GM12878 (cell line): Measurements from ENCODE around the gene MEIS2. TPM values are rescaled to one million over a fixed set of nuclear protein-coding genes. Genes with fewer than 3 reads are reported as not detected.

Experiments
- ATAC-seq: fragments of 200-7000 bp; cut with Tn5 transposase; 3 replicates; pipeline ENCODE4 v1.9.1; 2020; ENCODE audit warnings: mild to moderate bottlenecking, moderate library complexity
- BruUV-seq: library from RNA; stranded (reverse); fragments of 400-500 nt; replicated peaks from 2 replicates; lab custom pipeline; 2021; lab: Mats Ljungman, UMichigan
- CTCF ChIA-PET: fragments of 300-600 bp; sonication (Branson Sonifier 250); formaldehyde crosslinking; extraction: SDS; loops from one replicate; lab custom pipeline; 2021; ENCODE audit warnings: inconsistent platforms; lab: Yijun Ruan, JAX
- POLR2A ChIA-PET: fragments of 350-600 bp; formaldehyde crosslinking; extraction: SDS; loops from one replicate; lab custom pipeline; 2021; ENCODE audit warnings: inconsistent platforms; lab: Charles Lee
- RAD21 ChIA-PET: fragments of 300-600 bp; sonication (Branson Sonifier 250); formaldehyde crosslinking; loops from one replicate; lab custom pipeline; 2023; ENCODE audit warnings: antibody characterized with exemption; ENCODE audit not compliant: unreplicated experiment; lab: Charles Lee
- SMC1A ChIA-PET: fragments of 300-600 bp; sonication (Branson Sonifier 250); formaldehyde crosslinking; loops from one replicate; lab custom pipeline; 2023; ENCODE audit not compliant: unreplicated experiment, uncharacterized antibody; lab: Charles Lee
- DNase-seq: peaks from one replicate; pipeline ENCODE4 v3.0.0-alpha.2; 2011; ENCODE audit warnings: low read depth, low spot score
- FAIRE-seq: peaks from 3 replicates; lab custom pipeline; 2011; peaks lifted over from hg19 to GRCh38; lab: Jason Lieb, UNC
- H2AFZ ChIP-seq: 2 replicates; pipeline ENCODE4 v1.6.0; 2011; ENCODE audit warnings: low read depth, low read length, control low read depth; ENCODE audit not compliant: control insufficient read depth
- H3K27ac ChIP-seq: 2 replicates; pipeline ENCODE4 v1.5.1; 2011; ENCODE audit warnings: control low read depth; ENCODE audit not compliant: control insufficient read depth, insufficient read depth
- H3K27me3 ChIP-seq, 2 experiments: replicated peaks in 1 of 2; 2 replicates each; pipeline versions ENCODE4 v1.6.0 to v1.6.1; 2011; ENCODE audit warnings: low read length in 1 of 2; ENCODE audit not compliant: control insufficient read depth in 2 of 2, insufficient read depth in 2 of 2
- H3K36me3 ChIP-seq, 2 experiments: 2 replicates each; pipeline ENCODE4 v1.5.1; 2011; ENCODE audit warnings: low read length in 1 of 2; ENCODE audit not compliant: control insufficient read depth in 2 of 2, insufficient read depth in 2 of 2
- H3K4me1 ChIP-seq: 2 replicates; pipeline ENCODE4 v1.6.1; 2011; ENCODE audit warnings: mild to moderate bottlenecking, low read length, moderate library complexity, mixed read lengths; ENCODE audit not compliant: control insufficient read depth, insufficient read depth
- H3K4me2 ChIP-seq: 2 replicates; pipeline ENCODE4 v1.6.0; 2011; ENCODE audit warnings: control low read depth; ENCODE audit not compliant: control insufficient read depth, insufficient read depth
- H3K4me3 ChIP-seq: fragments of 200-600 bp; sonication (generic); 2 replicates; pipeline ENCODE4 v1.5.1; 2016
- H3K79me2 ChIP-seq: 2 replicates; pipeline ENCODE4 v1.6.0; 2011; ENCODE audit warnings: low read length; ENCODE audit not compliant: control insufficient read depth, insufficient read depth
- H3K9ac ChIP-seq: 2 replicates; pipeline ENCODE4 v1.8.0; 2011; ENCODE audit warnings: low read length, control low read depth, mixed read lengths; ENCODE audit not compliant: control insufficient read depth, insufficient read depth
- H3K9me3 ChIP-seq: replicated peaks from 3 replicates; pipeline ENCODE4 v1.5.1; 2011; ENCODE audit warnings: mild to moderate bottlenecking, low read length; ENCODE audit not compliant: control insufficient read depth, insufficient read depth
- H4K20me1 ChIP-seq: 2 replicates; pipeline ENCODE4 v1.6.0; 2011; ENCODE audit not compliant: control insufficient read depth, insufficient read depth
- ATF7 ChIP-seq: fragments of 450-650 bp; IDR thresholded peaks from 2 replicates; pipeline ENCODE4 v1.6.1; 2016; ENCODE audit warnings: low read depth, mild to moderate bottlenecking
- CREM ChIP-seq: IDR thresholded peaks from 2 replicates; pipeline ENCODE4 v1.6.1; 2014; ENCODE audit warnings: antibody characterized with exemption, low read depth
- E2F8 ChIP-seq: fragments of 450-650 bp; IDR thresholded peaks from 2 replicates; pipeline ENCODE4 v1.6.1; 2018; ENCODE audit warnings: mild to moderate bottlenecking, low read depth, moderate library complexity; ENCODE audit not compliant: partially characterized antibody
- EZH2 ChIP-seq: IDR thresholded peaks from 2 replicates; pipeline ENCODE4 v1.6.1; 2012; ENCODE audit warnings: low read depth, mild to moderate bottlenecking, control low read depth, inconsistent platforms, low read length, borderline replicate concordance; ENCODE audit not compliant: control insufficient read depth
- FOXM1 ChIP-seq: IDR thresholded peaks from 2 replicates; pipeline ENCODE4 v1.6.1; 2012; ENCODE audit warnings: low read depth, mild to moderate bottlenecking, inconsistent platforms, low read length, moderate library complexity
- LARP7 ChIP-seq: fragments of 450-650 bp; IDR thresholded peaks from 2 replicates; pipeline ENCODE4 v1.6.1; 2017; ENCODE audit warnings: mild to moderate bottlenecking
- MEF2B ChIP-seq: fragments of 450-650 bp; IDR thresholded peaks from 2 replicates; pipeline ENCODE4 v1.6.1; 2018; ENCODE audit warnings: mild to moderate bottlenecking, moderate library complexity; ENCODE audit not compliant: partially characterized antibody, poor library complexity, severe bottlenecking
- MTA2 ChIP-seq: fragments of 450-650 bp; IDR thresholded peaks from 2 replicates; pipeline ENCODE4 v1.6.1; 2016; ENCODE audit warnings: low read depth, mild to moderate bottlenecking, moderate library complexity
- PML ChIP-seq: IDR thresholded peaks from 2 replicates; pipeline ENCODE4 v1.6.1; 2012; ENCODE audit warnings: low read length, inconsistent platforms
- POLR2AphosphoS5 ChIP-seq: IDR thresholded peaks from 2 replicates; pipeline ENCODE4 v1.6.1; 2011; ENCODE audit warnings: mild to moderate bottlenecking, low read length, inconsistent platforms
- RBBP5 ChIP-seq: fragments of 200-600 bp; sonication (generic); conservative IDR thresholded peaks from 2 replicates; pipeline ENCODE4 v1.6.1; 2016
- RELA ChIP-seq: fragments of 450-650 bp; IDR thresholded peaks from 2 replicates; pipeline ENCODE4 v1.8.0; 2014; ENCODE audit warnings: borderline replicate concordance; ENCODE audit not compliant: partially characterized antibody
- RFX5 ChIP-seq: IDR thresholded peaks from 2 replicates; pipeline ENCODE4 v1.6.1; 2011; ENCODE audit warnings: low read depth, low read length, improper control_type of control experiment
- SP1 ChIP-seq: IDR thresholded peaks from one replicate; pipeline ENCODE4 v1.6.1; 2011; ENCODE audit warnings: low read depth, low read length
- SREBF2 ChIP-seq: IDR thresholded peaks from 2 replicates; pipeline ENCODE4 v1.6.1; 2012; ENCODE audit warnings: mild to moderate bottlenecking, low read length
- TAF1 ChIP-seq: IDR thresholded peaks from 2 replicates; pipeline ENCODE4 v1.6.1; 2011; ENCODE audit warnings: mild to moderate bottlenecking, low read depth, low read length, borderline replicate concordance
- YY1 ChIP-seq: IDR thresholded peaks from 2 replicates; pipeline ENCODE4 v1.6.1; 2011; ENCODE audit warnings: low read depth, mild to moderate bottlenecking, low read length
- ZNF24 ChIP-seq: fragments of 450-650 bp; IDR thresholded peaks from 2 replicates; pipeline ENCODE4 v1.6.1; 2017; ENCODE audit warnings: antibody characterized with exemption, mild to moderate bottlenecking
- ZNF592 ChIP-seq: fragments of 450-650 bp; IDR thresholded peaks from 2 replicates; pipeline ENCODE4 v1.6.1; 2017; ENCODE audit warnings: mild to moderate bottlenecking, moderate library complexity
- WGBS: methylation state at CpG from one replicate; pipeline ENCODE4 v1.1.6; 2016; ENCODE audit warnings: low lambda C conversion rate; ENCODE audit not compliant: insufficient replicate concordance, insufficient coverage; ENCODE audit errors: missing lambda C conversion rate; 5-methylcytosine and 5-hydroxymethylcytosine counted together
- in situ Hi-C: fragments of 300-500 bp; cut with MboI; formaldehyde crosslinking; loops from 9 replicates; pipeline ENCODE4 v1.14.3; 2018; ENCODE audit warnings: mixed read lengths
- intact Hi-C: fragments of 100-400 bp; cut with micrococcal nuclease; formaldehyde crosslinking; loops from one replicate; pipeline ENCODE4 v1.14.2; 2022; ENCODE audit not compliant: unreplicated experiment
- polyA plus RNA-seq, 11 experiments: library from polyadenylated mRNA; depleted of rRNA in 4 of 11; unstranded in 6 of 11; stranded (reverse) in 5 of 11; fragments of >200 nt; fragmentation: Nextera tagmentation in 4 of 11; fragmentation: Illumina TruSeq in 1 of 11; extraction: Ambion mirVana in 4 of 11; extraction: Trizol in 1 of 11; gene quantifications; 1 replicate in 1 of 11; 2 replicates in 10 of 11; pipeline versions ENCODE4 v1.2.1 to v1.2.3, GENCODE V29; 2011 to 2016; ENCODE audit warnings: inconsistent platforms in 2 of 11, missing spikeins in 2 of 11, low read depth in 1 of 11
- total RNA-seq, 4 experiments: library from RNA; depleted of rRNA in 3 of 4; stranded (reverse); fragments of >200 nt in 3 of 4; fragmentation: Illumina TruSeq in 1 of 4; extraction: Trizol in 1 of 4; gene quantifications; 2 replicates each; pipeline versions ENCODE4 v1.2.1 to v1.2.3, GENCODE V29; 2013 to 2021

The MEIS2 gene
- total and polyA plus RNA-seq, 10 of the 15 experiments (the other 5 are each of a cell fraction or from before 2014, with no cell fraction given): 9.2 to 54.0 (median 20.4) TPM

GRCh38 chr15:37044915-37045648, 55.3 kb downstream of the MEIS2 start:
- RAD21 ChIA-PET: no interaction called here
- TF ChIP-seq RELA: no peak
- TF ChIP-seq TAF1: no peak
- TF ChIP-seq PML: no peak
- no peak for TF ChIP-seq ZNF24
- TF ChIP-seq EZH2: no peak
- TF ChIP-seq ATF7: no peak
- TF ChIP-seq LARP7: no peak
- no peak for TF ChIP-seq MTA2
- TF ChIP-seq RFX5: no peak
- TF ChIP-seq CREM: no peak
- TF ChIP-seq E2F8: no peak
- no peak for TF ChIP-seq FOXM1
- no peak for TF ChIP-seq POLR2AphosphoS5
- no peak for TF ChIP-seq SREBF2
- TF ChIP-seq MEF2B: no peak
- TF ChIP-seq YY1: no peak
- no peak for TF ChIP-seq RBBP5
- TF ChIP-seq ZNF592: no peak
- TF ChIP-seq SP1: no peak
- CTCF ChIA-PET: interaction anchor here (1.0 kb wide), 1 partner anchor 18 kb away, joined by 4 read pairs; no protein-coding TSS in a partner anchor
- no peaks in the 10 kb centered on the region for H3K27me3 ChIP-seq
- H3K79me2 ChIP-seq: no peaks in the 10 kb centered on the region
- in situ Hi-C loops: no loop called here
- H3K4me2 ChIP-seq: no peak overlapping the region
- H3K27ac ChIP-seq: no peak overlapping the region
- H4K20me1 ChIP-seq: no peaks in the 10 kb centered on the region
- intact Hi-C loops: no loop called here
- no peak for FAIRE-seq
- ATAC-seq: no peak
- DNase-seq: no peak
- POLR2A ChIA-PET: no interaction called here
- no peak overlapping the region for H2AFZ ChIP-seq
- 47% methylated on average over 5 of the region's 5 CpGs for WGBS
- H3K36me3 ChIP-seq: no peaks in the 10 kb centered on the region
- BruUV-seq: no TSS peak
- no peaks in the 10 kb centered on the region for H3K9me3 ChIP-seq
- 0 out of 2 replicates have a peak, but pooled peaks cover 2% of the 10 kb centered on the region for H3K4me1 ChIP-seq
- SMC1A ChIA-PET: interaction anchor here (1.0 to 1.3 kb wide), 3 partner anchors 11 to 24 kb away, joined by 3 to 8 read pairs (median 3); no protein-coding TSS in a partner anchor
- H3K4me3 ChIP-seq: no peak overlapping the region
- H3K9ac ChIP-seq: no peak overlapping the region
